ENCODE measurements around the gene ACVR1C.

- TF ChIP-seq, protein P1, sequence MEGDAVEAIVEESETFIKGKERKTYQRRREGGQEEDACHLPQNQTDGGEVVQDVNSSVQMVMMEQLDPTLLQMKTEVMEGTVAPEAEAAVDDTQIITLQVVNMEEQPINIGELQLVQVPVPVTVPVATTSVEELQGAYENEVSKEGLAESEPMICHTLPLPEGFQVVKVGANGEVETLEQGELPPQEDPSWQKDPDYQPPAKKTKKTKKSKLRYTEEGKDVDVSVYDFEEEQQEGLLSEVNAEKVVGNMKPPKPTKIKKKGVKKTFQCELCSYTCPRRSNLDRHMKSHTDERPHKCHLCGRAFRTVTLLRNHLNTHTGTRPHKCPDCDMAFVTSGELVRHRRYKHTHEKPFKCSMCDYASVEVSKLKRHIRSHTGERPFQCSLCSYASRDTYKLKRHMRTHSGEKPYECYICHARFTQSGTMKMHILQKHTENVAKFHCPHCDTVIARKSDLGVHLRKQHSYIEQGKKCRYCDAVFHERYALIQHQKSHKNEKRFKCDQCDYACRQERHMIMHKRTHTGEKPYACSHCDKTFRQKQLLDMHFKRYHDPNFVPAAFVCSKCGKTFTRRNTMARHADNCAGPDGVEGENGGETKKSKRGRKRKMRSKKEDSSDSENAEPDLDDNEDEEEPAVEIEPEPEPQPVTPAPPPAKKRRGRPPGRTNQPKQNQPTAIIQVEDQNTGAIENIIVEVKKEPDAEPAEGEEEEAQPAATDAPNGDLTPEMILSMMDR (IDR thresholded peaks at IDR 0.05; ENCODE audit: low read depth, low read length) = no peak
- TF ChIP-seq EZH2phosphoT487 (IDR thresholded peaks at IDR 0.05; ENCODE audit: low read depth) = no peak
These were observed 124.0 kb downstream of the ACVR1C start for GRCh38 chr2:157504623-157505022.
